ENCODE measurements around the gene PPP6R2.

PPP6R2 gene

DNA sequence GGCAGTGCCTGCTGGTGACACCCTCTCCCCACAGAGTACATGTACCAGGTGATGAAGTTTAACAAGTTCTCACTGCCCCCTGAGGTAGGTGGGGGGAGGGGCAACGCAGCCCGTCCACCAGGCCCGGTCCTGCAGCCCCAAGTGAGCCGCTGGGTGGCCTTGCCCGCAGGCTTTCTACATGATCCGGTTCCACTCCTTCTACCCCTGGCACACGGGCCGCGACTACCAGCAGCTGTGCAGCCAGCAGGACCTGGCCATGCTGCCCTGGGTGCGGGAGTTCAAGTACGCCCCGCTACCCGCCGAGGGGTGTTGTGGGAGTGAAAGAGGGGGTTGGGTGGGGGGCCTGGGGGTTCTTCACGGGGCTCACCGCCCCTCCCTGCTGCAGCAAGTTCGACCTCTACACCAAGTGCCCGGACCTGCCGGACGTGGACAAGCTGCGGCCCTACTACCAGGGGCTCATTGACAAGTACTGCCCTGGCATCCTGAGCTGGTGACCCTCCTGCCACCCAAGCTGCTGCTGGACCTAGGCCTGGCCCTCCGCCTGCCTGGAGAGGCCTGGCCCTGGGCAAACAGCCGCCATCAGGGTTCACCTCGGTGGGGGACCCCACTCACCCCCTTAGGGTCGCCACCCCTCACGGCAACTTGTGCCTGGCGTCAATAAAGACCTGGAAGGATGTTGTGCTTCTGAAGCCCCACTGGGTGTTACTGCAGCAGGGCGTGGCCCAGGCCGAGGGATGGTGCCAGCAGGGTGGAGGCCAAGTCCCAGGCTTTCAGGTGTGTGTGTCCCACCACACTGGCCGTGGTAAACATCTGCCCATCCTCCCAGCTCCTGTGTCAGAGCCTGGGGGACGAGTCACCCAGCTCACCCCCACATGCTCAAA lies 146.5 kb downstream of the PPP6R2 start:
- no peak for DNase-seq

DNA sequence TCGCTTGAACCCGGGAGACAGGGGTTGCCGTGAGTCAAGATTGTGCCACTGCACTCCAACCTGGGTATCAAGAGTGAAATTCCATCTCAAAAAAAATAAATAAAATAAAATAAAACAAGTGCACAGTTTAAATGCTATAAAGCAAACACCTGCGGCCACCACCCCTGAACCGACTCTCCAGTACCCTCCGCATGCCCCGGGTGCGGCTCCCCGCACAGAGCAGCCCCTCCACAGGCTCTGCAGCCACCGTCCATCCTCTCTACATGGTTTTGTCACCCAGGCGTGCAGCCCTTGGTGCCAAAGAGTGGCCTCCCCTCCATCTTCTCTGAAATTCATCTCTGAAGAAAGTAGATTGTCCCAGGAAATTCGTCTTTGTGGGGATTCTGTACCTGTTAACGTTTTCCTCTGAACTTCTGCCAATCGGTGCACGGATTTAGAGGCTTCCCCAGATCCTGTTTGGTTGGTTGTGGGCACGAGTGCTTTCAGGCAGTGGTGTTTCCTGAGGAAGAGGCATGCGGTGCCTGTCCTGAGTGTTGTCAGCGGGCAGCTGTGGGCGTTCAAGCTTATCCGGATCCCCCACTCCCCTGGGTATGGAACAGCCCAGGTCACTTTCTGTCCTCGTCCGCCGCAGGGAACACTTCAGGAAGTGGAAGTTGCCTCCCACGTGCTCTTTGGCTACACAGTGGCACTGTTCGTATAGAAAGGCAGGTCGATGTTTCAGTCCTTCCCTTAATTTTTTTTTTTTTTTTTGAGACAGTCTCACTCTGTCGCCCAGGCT lies 147.6 kb downstream of the PPP6R2 start:
- DNase-seq, result no peak

Data from activated T-cell treated with anti-CD3 and anti-CD28 coated beads for 4 hours (primary cell).